HepG2 (cell line): ENCODE measurements around the gene WDR59. TPM values are rescaled to one million over a fixed set of nuclear protein-coding genes. Genes with fewer than 3 reads are reported as not detected.

Source experiments
- ATAC-seq: fragments of 200-7000 bp; cut with Tn5 transposase; 3 replicates; pipeline ENCODE4 v1.9.1; 2020; ENCODE audit warnings: mild to moderate bottlenecking, moderate library complexity
- BruUV-seq: library from RNA; stranded (reverse); fragments of 400-500 nt; replicated peaks from 2 replicates; lab custom pipeline; 2021; lab: Mats Ljungman, UMichigan
- CTCF ChIA-PET: fragments of 300-600 bp; formaldehyde crosslinking; extraction: SDS; loops from one replicate; lab custom pipeline; 2021; ENCODE audit warnings: low total read pairs, inconsistent platforms, low intra/inter-chr PET ratio; lab: Yijun Ruan, JAX
- POLR2A ChIA-PET: fragments of 350-600 bp; sonication (Branson Sonifier 250); formaldehyde crosslinking; loops from one replicate; lab custom pipeline; 2020; ENCODE audit warnings: antibody characterized with exemption, inconsistent platforms; lab: Yijun Ruan, JAX
- DNase-seq: peaks from one replicate; pipeline ENCODE4 v3.0.0-alpha.2; 2015; ENCODE audit warnings: low spot score
- FAIRE-seq: peaks from 3 replicates; lab custom pipeline; 2011; peaks lifted over from hg19 to GRCh38; lab: Jason Lieb, UNC
- H2AFZ ChIP-seq: one replicate; pipeline ENCODE4 v1.6.1; 2011; ENCODE audit warnings: low read length, inconsistent platforms
- H3K27ac ChIP-seq: fragments of 300-600 bp; 3 replicates; pipeline ENCODE4 v1.8.0; 2011; ENCODE audit warnings: mixed run types, mild to moderate bottlenecking, mixed read lengths, low read length, inconsistent platforms; ENCODE audit not compliant: insufficient read depth; ENCODE audit errors: extremely low read length
- H3K27me3 ChIP-seq, 2 experiments: fragments of 200-600 bp in 1 of 2; 2 replicates in 1 of 2; 3 replicates in 1 of 2; pipeline versions ENCODE4 v1.6.0 to v1.8.0; 2011; ENCODE audit warnings: low read length in 2 of 2, mild to moderate bottlenecking in 2 of 2, moderate library complexity in 2 of 2, inconsistent platforms in 1 of 2; ENCODE audit not compliant: insufficient read depth in 2 of 2, control insufficient read depth in 1 of 2
- H3K36me3 ChIP-seq, 2 experiments: fragments of 200-600 bp in 1 of 2; replicated peaks in 1 of 2; 2 replicates in 1 of 2; 3 replicates in 1 of 2; pipeline versions ENCODE4 v1.5.1 to v1.8.0; 2011; ENCODE audit warnings: low read length in 2 of 2, inconsistent platforms in 1 of 2; ENCODE audit not compliant: insufficient read depth in 2 of 2, control insufficient read depth in 1 of 2
- H3K4me1 ChIP-seq: 2 replicates; pipeline ENCODE4 v1.5.1; 2012; ENCODE audit warnings: low read length, inconsistent platforms; ENCODE audit not compliant: insufficient read depth
- H3K4me2 ChIP-seq: 2 replicates; pipeline ENCODE4 v1.6.0; 2011; ENCODE audit warnings: low read depth, low read length, inconsistent platforms
- H3K4me3 ChIP-seq, 3 experiments: fragments of 200-600 bp in 1 of 3; sonication (generic), shearing (Covaris generic) in 1 of 3; replicated peaks in 1 of 3; 2 replicates each; pipeline ENCODE4 v1.5.1; 2011 to 2016; ENCODE audit warnings: low read length in 3 of 3, inconsistent platforms in 2 of 3, low read depth in 2 of 3, mild to moderate bottlenecking in 2 of 3, control low read depth in 1 of 3, mixed read lengths in 1 of 3; ENCODE audit not compliant: insufficient read depth in 1 of 3
- H3K79me2 ChIP-seq: one replicate; pipeline ENCODE4 v1.6.1; 2011; ENCODE audit warnings: low read length, inconsistent platforms; ENCODE audit not compliant: insufficient read depth
- H3K9ac ChIP-seq: 2 replicates; pipeline ENCODE4 v1.6.0; 2011; ENCODE audit warnings: mild to moderate bottlenecking, low read depth, low read length, inconsistent platforms; ENCODE audit not compliant: insufficient read depth
- H3K9me3 ChIP-seq: 2 replicates; pipeline ENCODE4 v1.5.1; 2012; ENCODE audit warnings: mild to moderate bottlenecking, low read length
- H4K20me1 ChIP-seq: 2 replicates; pipeline ENCODE4 v1.6.0; 2011; ENCODE audit warnings: inconsistent platforms, mild to moderate bottlenecking, low read length, moderate library complexity; ENCODE audit not compliant: insufficient read depth
- CBX1 ChIP-seq: IDR thresholded peaks from one replicate; pipeline ENCODE4 v1.6.1; 2016; ENCODE audit warnings: antibody characterized with exemption, low read depth
- CEBPB ChIP-seq: IDR thresholded peaks from 2 replicates; pipeline ENCODE4 v1.6.1; 2011; ENCODE audit warnings: low read depth, low read length, improper control_type of control experiment, borderline replicate concordance
- PAX8 ChIP-seq: sonication (generic); formaldehyde crosslinking; IDR thresholded peaks from 2 replicates; pipeline ENCODE4 v1.8.0; 2022; ENCODE audit warnings: mild to moderate bottlenecking, missing genetic modification reagents, borderline replicate concordance
- SP1 ChIP-seq, 2 experiments: fragments of 450-650 bp in 1 of 2; sonication (generic) in 1 of 2; formaldehyde crosslinking in 1 of 2; IDR thresholded peaks; 2 replicates each; pipeline versions ENCODE4 v1.4.0 to v1.6.1; 2016 to 2020; ENCODE audit warnings: missing genetic modification reagents in 1 of 2
- ZBTB7A ChIP-seq: sonication (generic); formaldehyde crosslinking; IDR thresholded peaks from 2 replicates; pipeline ENCODE4 v1.8.0; 2022; ENCODE audit warnings: mild to moderate bottlenecking, missing genetic modification reagents
- ZMYM2 ChIP-seq: sonication (generic); formaldehyde crosslinking; IDR thresholded peaks from 2 replicates; pipeline ENCODE4 v1.8.0; 2022; ENCODE audit warnings: mild to moderate bottlenecking, missing genetic modification reagents
- ZNF207 ChIP-seq: fragments of 450-650 bp; IDR thresholded peaks from 2 replicates; pipeline ENCODE4 v1.6.1; 2016; ENCODE audit warnings: antibody characterized with exemption, borderline replicate concordance
- ZNF337 ChIP-seq: sonication (generic); formaldehyde crosslinking; IDR thresholded peaks from 2 replicates; pipeline ENCODE4 v1.5.1; 2020; ENCODE audit warnings: missing genetic modification reagents, low read depth, mild to moderate bottlenecking, borderline replicate concordance
- ZNF569 ChIP-seq: sonication (generic); formaldehyde crosslinking; IDR thresholded peaks from 2 replicates; pipeline ENCODE4 v1.5.0; 2020; ENCODE audit warnings: mild to moderate bottlenecking, missing genetic modification reagents, moderate library complexity, borderline replicate concordance
- whole genome bisulfite sequencing: methylation state at CpG from one replicate; pipeline ENCODE4 v1.1.6; 2017; ENCODE audit warnings: low lambda C conversion rate; 5-methylcytosine and 5-hydroxymethylcytosine counted together
- in situ Hi-C: cut with HindIII; loops from 2 replicates; pipeline ENCODE4 v1.10.0; 2017; ENCODE audit warnings: low pct_unique_long_range_greater_than_20kb; ENCODE audit not compliant: extremely low pct_ligation_motif_present
- intact Hi-C: fragments of 100-400 bp; cut with micrococcal nuclease; formaldehyde crosslinking; loops from one replicate; pipeline ENCODE4 v1.10.0; 2022; ENCODE audit not compliant: unreplicated experiment
- polyA plus RNA-seq, 8 experiments: library from polyadenylated mRNA; depleted of rRNA in 3 of 8; stranded (reverse) in 7 of 8; unstranded in 1 of 8; fragments of >200 nt; fragmentation: Illumina TruSeq in 4 of 8; extraction: Trizol in 4 of 8; gene quantifications; 2 replicates each; pipeline versions ENCODE4 v1.2.1 to v1.2.3, GENCODE V29; 2011 to 2016; ENCODE audit warnings: low read depth in 4 of 8, missing spikeins in 1 of 8, mixed read lengths in 1 of 8; ENCODE audit not compliant: insufficient read depth in 1 of 8
- total RNA-seq, 5 experiments: library from RNA; depleted of rRNA; stranded (reverse); fragments of >200 nt; fragmentation: Illumina TruSeq; extraction: Trizol; gene quantifications; 2 replicates each; pipeline ENCODE4 v1.2.3, GENCODE V29; 2016; ENCODE audit warnings: low read depth in 1 of 5
- TF ChIP-seq, protein P1 (sequence below): sonication (generic); formaldehyde crosslinking; IDR thresholded peaks from 2 replicates; pipeline ENCODE4 v1.4.0; 2020; ENCODE audit warnings: missing genetic modification reagents, mild to moderate bottlenecking, borderline replicate concordance
- TF ChIP-seq, protein P2 (sequence below): sonication (generic); formaldehyde crosslinking; IDR thresholded peaks from 2 replicates; pipeline ENCODE4 v1.5.1; 2020; ENCODE audit warnings: mild to moderate bottlenecking, missing genetic modification reagents

Gene WDR59
- total and polyA plus RNA-seq, 2 of the 13 experiments (the other 11 are each of a cell fraction or from before 2014, with no cell fraction given) = 65.2 to 306 TPM

DNA sequence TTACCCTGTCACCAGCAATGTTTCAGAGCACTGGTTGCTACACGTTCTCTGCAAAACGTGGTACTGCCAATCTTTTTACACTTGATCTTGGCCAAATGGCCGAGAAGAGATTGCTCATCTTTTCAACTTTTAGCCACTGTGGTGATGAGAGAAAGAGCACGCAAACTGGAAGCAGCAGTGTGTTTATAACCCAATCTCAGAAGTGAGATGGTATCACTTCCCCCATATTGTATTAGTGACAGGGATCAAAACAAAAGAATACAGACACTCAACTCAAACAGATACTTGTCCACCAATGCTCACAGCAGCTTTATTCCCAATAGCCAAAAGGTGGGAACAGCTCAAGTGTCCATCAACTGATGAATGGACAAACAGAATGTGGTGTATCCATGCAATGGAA, 138.2 kb downstream of the WDR59 start:
- in situ Hi-C loops (no loop called here), intact Hi-C loops (no loop called here)
- Histone ChIP-seq H3K4me1 (peaks cover 12% of the 10 kb centered on the region), H2AFZ (no peak overlapping the region), H3K27me3 (peaks cover 0 to 19% of the 10 kb centered on the region in 2 experiments; a peak in 2 of 5 replicates), H3K27ac (no peak overlapping the region), H4K20me1 (no peaks in the 10 kb centered on the region), H3K79me2 (no peaks in the 10 kb centered on the region), H3K9ac (no peak overlapping the region)
- 44% methylated on average over 4 of the region's 4 CpGs for WGBS
- BruUV-seq = no TSS peak
- POLR2A ChIA-PET = no interaction called here
- FAIRE-seq = no peak
- no peak for DNase-seq
- CTCF ChIA-PET = no interaction called here
- no peak for ATAC-seq
- no peak for TF ChIP-seq ZNF569
- TF ChIP-seq ZMYM2 (CRISPR knock-in tag) = no peak
- TF ChIP-seq ZNF207 = no peak
- no peak for TF ChIP-seq PAX8
- TF ChIP-seq SP1 (IDR thresholded peaks at IDR 0.05) = no peak
- no peak for TF ChIP-seq SP1 (CRISPR knock-in tag; IDR thresholded peaks at IDR 0.05)
- no peak for TF ChIP-seq ZBTB7A
- TF ChIP-seq CBX1 = no peak
- TF ChIP-seq CEBPB = no peak
- TF ChIP-seq, protein P1, sequence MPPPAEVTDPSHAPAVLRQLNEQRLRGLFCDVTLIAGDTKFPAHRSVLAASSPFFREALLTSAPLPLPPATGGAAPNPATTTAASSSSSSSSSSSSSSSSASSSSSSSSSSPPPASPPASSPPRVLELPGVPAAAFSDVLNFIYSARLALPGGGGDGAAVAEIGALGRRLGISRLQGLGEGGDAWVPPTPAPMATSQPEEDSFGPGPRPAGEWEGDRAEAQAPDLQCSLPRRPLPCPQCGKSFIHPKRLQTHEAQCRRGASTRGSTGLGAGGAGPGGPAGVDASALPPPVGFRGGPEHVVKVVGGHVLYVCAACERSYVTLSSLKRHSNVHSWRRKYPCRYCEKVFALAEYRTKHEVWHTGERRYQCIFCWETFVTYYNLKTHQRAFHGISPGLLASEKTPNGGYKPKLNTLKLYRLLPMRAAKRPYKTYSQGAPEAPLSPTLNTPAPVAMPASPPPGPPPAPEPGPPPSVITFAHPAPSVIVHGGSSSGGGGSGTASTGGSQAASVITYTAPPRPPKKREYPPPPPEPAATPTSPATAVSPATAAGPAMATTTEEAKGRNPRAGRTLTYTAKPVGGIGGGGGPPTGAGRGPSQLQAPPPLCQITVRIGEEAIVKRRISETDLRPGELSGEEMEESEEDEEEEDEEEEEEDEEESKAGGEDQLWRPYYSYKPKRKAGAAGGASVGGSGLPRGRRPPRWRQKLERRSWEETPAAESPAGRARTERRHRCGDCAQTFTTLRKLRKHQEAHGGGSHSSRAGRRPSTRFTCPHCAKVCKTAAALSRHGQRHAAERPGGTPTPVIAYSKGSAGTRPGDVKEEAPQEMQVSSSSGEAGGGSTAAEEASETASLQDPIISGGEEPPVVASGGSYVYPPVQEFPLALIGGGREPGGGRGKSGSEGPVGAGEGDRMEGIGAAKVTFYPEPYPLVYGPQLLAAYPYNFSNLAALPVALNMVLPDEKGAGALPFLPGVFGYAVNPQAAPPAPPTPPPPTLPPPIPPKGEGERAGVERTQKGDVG (CRISPR knock-in tag) = no peak
- no peak for TF ChIP-seq ZNF337 (CRISPR knock-in tag)
- TF ChIP-seq, protein P2, sequence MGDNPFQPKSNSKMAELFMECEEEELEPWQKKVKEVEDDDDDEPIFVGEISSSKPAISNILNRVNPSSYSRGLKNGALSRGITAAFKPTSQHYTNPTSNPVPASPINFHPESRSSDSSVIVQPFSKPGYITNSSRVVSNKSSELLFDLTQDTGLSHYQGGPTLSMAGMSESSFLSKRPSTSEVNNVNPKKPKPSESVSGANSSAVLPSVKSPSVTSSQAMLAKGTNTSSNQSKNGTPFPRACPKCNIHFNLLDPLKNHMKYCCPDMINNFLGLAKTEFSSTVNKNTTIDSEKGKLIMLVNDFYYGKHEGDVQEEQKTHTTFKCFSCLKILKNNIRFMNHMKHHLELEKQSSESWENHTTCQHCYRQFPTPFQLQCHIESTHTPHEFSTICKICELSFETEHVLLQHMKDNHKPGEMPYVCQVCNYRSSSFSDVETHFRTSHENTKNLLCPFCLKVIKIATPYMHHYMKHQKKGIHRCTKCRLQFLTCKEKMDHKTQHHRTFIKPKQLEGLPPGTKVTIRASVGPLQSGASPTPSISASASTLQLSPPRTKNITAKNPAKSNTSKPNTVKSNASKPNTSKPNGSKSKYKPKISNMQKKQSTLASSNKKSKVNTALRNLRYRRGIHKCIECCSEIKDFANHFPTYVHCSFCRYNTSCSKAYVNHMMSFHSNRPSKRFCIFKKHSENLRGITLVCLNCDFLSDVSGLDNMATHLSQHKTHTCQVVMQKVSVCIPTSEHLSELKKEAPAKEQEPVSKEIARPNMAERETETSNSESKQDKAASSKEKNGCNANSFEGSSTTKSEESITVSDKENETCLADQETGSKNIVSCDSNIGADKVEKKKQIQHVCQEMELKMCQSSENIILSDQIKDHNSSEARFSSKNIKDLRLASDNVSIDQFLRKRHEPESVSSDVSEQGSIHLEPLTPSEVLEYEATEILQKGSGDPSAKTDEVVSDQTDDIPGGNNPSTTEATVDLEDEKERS = no peak
- TF ChIP-seq, all 625 proteins: peak for 0
- Histone ChIP-seq H3K4me3 (no peak overlapping the region), H3K4me2 (no peak overlapping the region), H3K9me3 (no peaks in the 10 kb centered on the region), H3K36me3 (no peaks in the 10 kb centered on the region)
